Neural progenitor cell (in vitro differentiated cells): ENCODE results near the gene TBC1D3B.

ENCODE experiments used
- EZH2phosphoT487 ChIP-seq: fragments of 200-600 bp; sonication (generic); IDR thresholded peaks from 2 replicates; pipeline ENCODE4 v1.6.1; 2017; ENCODE audit warnings: antibody characterized with exemption
- TF ChIP-seq, protein P1 (sequence below): fragments of 200-600 bp; sonication (generic); IDR thresholded peaks from 2 replicates; pipeline ENCODE4 v1.5.1; 2017; ENCODE audit warnings: antibody characterized with exemption, mild to moderate bottlenecking

DNA sequence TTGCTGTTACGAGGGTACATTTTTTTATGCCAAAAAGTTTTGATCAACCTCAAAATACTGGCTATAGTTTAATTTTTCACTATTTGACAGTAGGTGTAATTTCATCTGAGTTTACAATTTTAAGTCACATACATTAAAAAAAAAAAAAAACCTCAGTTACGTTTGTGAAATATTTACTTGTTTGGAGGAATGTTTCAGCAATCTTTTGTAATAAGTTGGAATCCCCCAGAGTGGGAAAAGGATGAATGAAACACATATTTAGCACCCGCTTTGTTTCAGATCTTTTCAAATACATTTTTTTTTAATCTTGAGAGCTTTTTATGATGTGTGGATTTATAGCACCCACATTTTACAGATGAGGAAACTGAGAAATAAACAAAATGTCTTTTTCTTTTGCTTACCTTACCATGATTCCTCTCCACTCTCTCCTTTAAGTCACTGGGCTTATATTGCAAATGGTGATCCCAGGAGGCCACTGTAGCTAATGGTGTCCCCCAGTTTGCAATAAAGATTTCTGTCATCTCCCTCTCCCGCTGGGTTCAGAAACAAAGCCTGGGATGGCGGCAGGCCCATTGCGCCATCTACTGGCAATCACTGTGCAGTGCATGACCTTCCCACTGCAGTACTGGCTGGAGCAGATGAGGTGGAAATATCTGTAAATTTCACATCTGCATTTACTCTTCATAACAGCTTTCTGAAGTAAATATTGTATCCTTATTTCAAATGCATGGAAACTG, 27.7 kb downstream of the TBC1D3B start:
- TF ChIP-seq, protein P1, sequence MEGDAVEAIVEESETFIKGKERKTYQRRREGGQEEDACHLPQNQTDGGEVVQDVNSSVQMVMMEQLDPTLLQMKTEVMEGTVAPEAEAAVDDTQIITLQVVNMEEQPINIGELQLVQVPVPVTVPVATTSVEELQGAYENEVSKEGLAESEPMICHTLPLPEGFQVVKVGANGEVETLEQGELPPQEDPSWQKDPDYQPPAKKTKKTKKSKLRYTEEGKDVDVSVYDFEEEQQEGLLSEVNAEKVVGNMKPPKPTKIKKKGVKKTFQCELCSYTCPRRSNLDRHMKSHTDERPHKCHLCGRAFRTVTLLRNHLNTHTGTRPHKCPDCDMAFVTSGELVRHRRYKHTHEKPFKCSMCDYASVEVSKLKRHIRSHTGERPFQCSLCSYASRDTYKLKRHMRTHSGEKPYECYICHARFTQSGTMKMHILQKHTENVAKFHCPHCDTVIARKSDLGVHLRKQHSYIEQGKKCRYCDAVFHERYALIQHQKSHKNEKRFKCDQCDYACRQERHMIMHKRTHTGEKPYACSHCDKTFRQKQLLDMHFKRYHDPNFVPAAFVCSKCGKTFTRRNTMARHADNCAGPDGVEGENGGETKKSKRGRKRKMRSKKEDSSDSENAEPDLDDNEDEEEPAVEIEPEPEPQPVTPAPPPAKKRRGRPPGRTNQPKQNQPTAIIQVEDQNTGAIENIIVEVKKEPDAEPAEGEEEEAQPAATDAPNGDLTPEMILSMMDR = peak; percentile 100
- no peak for TF ChIP-seq EZH2phosphoT487
